SK-N-SH (cell line): ENCODE data around the gene MILR1. TPM values are rescaled to one million over a fixed set of nuclear protein-coding genes. Genes with fewer than 3 reads are reported as not detected.
A peak's percentile ranks its signal among the peaks of the same experiment; 100 is the strongest.

Experiments
- CTCF ChIA-PET: fragments of 300-600, 350-600 bp; formaldehyde crosslinking; extraction: SDS; loops from one replicate; lab custom pipeline; 2021; lab: Yijun Ruan, JAX
- POLR2A ChIA-PET: fragments of 350-600 bp; sonication (Branson Sonifier 250); formaldehyde crosslinking; extraction: SDS; loops from one replicate; lab custom pipeline; 2020; ENCODE audit warnings: antibody characterized with exemption, inconsistent platforms; lab: Yijun Ruan, JAX
- DNase-seq: peaks from one replicate; pipeline ENCODE4 v3.0.0; 2012
- H2AFZ ChIP-seq: fragments of 200-600 bp; sonication (generic); 2 replicates; pipeline ENCODE4 v1.8.1; 2016; ENCODE audit warnings: antibody characterized with exemption, mild to moderate bottlenecking, low read depth
- H3F3A ChIP-seq: fragments of 200-600 bp; sonication (generic); replicated peaks from 2 replicates; pipeline ENCODE3; 2016; ENCODE audit warnings: antibody characterized with exemption, mild to moderate bottlenecking; ENCODE audit not compliant: insufficient read depth
- H3K27ac ChIP-seq, 2 experiments: fragments of 200-500 bp in 1 of 2; fragments of 200-600 bp in 1 of 2; sonication (Bioruptor generic) in 1 of 2; sonication (generic), shearing (Covaris generic) in 1 of 2; 2 replicates each; pipeline versions ENCODE4 v1.5.1 to v1.6.1; 2014 to 2016; ENCODE audit warnings: low read depth in 2 of 2, inconsistent platforms in 1 of 2, low read length in 1 of 2, mild to moderate bottlenecking in 1 of 2, mixed read lengths in 1 of 2
- H3K27me3 ChIP-seq: fragments of 200-600 bp; sonication (generic), shearing (Covaris generic); 2 replicates; pipeline ENCODE4 v1.6.1; 2016; ENCODE audit warnings: mixed run types; ENCODE audit not compliant: insufficient read depth
- H3K36me3 ChIP-seq, 2 experiments: fragments of 200-500 bp in 1 of 2; fragments of 200-600 bp in 1 of 2; sonication (Bioruptor generic) in 1 of 2; sonication (generic) in 1 of 2; replicated peaks in 1 of 2; 2 replicates each; pipeline versions ENCODE3 to v1.5.1; 2014 to 2016; ENCODE audit warnings: low read length in 1 of 2, mild to moderate bottlenecking in 1 of 2; ENCODE audit not compliant: insufficient read depth in 2 of 2, control insufficient read depth in 1 of 2
- H3K4me1 ChIP-seq, 2 experiments: fragments of 200-500 bp in 1 of 2; fragments of 200-600 bp in 1 of 2; sonication (Bioruptor generic) in 1 of 2; sonication (generic), shearing (Covaris generic) in 1 of 2; 2 replicates each; pipeline versions ENCODE4 v1.5.1 to v1.6.1; 2014 to 2016; ENCODE audit warnings: low read depth in 1 of 2, low read length in 1 of 2, mixed run types in 1 of 2; ENCODE audit not compliant: insufficient read depth in 2 of 2, control insufficient read depth in 1 of 2
- H3K4me2 ChIP-seq: fragments of 200-600 bp; sonication (generic), shearing (Covaris generic); 2 replicates; pipeline ENCODE4 v1.6.1; 2017; ENCODE audit warnings: mixed run types
- H3K4me3 ChIP-seq, 2 experiments: fragments of 200-500 bp in 1 of 2; fragments of 200-600 bp in 1 of 2; sonication (Bioruptor generic) in 1 of 2; sonication (generic), shearing (Covaris generic) in 1 of 2; 2 replicates each; pipeline versions ENCODE4 v1.5.1 to v1.8.1; 2014 to 2016; ENCODE audit warnings: low read depth in 2 of 2, inconsistent platforms in 1 of 2, low read length in 1 of 2, mild to moderate bottlenecking in 1 of 2, mixed read lengths in 1 of 2, moderate library complexity in 1 of 2
- H3K79me2 ChIP-seq: fragments of 200-600 bp; sonication (generic); 2 replicates; pipeline ENCODE4 v1.8.1; 2017; ENCODE audit warnings: mild to moderate bottlenecking; ENCODE audit not compliant: insufficient read depth
- H3K9ac ChIP-seq: fragments of 200-600 bp; sonication (generic); 2 replicates; pipeline ENCODE4 v1.6.1; 2017; ENCODE audit warnings: mixed run types
- H3K9me2 ChIP-seq: fragments of 200-600 bp; sonication (generic); 2 replicates; pipeline ENCODE4 v1.6.1; 2017; ENCODE audit warnings: mixed run types
- H3K9me3 ChIP-seq: fragments of 200-600 bp; sonication (generic); 2 replicates; pipeline ENCODE4 v1.6.1; 2017; ENCODE audit warnings: mixed run types, mild to moderate bottlenecking, moderate library complexity
- H4K20me1 ChIP-seq: fragments of 200-600 bp; sonication (generic); 2 replicates; pipeline ENCODE4 v1.6.1; 2017; ENCODE audit warnings: mild to moderate bottlenecking, mixed run types; ENCODE audit not compliant: insufficient read depth
- CHD2 ChIP-seq: fragments of 150-350 bp; IDR thresholded peaks from 2 replicates; pipeline ENCODE4 v1.6.1; 2018; ENCODE audit warnings: low read length; ENCODE audit not compliant: partially characterized antibody
- ELF1 ChIP-seq: IDR thresholded peaks from 2 replicates; pipeline ENCODE4 v1.4.0; 2012
- EZH2phosphoT487 ChIP-seq: fragments of 200-600 bp; sonication (generic); IDR thresholded peaks from 2 replicates; pipeline ENCODE4 v1.6.1; 2017; ENCODE audit warnings: low read depth, mixed run types, mild to moderate bottlenecking, antibody characterized with exemption, moderate library complexity, borderline replicate concordance
- FOXJ3 ChIP-seq: sonication (generic); formaldehyde crosslinking; IDR thresholded peaks from 2 replicates; pipeline ENCODE4 v1.5.1; 2020; ENCODE audit warnings: mild to moderate bottlenecking, missing genetic modification reagents
- GABPA ChIP-seq: IDR thresholded peaks from 2 replicates; pipeline ENCODE4 v1.4.0; 2012; ENCODE audit warnings: low read depth, mild to moderate bottlenecking
- JUND ChIP-seq: IDR thresholded peaks from 2 replicates; pipeline ENCODE4 v1.4.0; 2012
- MAX ChIP-seq: IDR thresholded peaks from 2 replicates; pipeline ENCODE4 v1.4.0; 2012; ENCODE audit warnings: low read depth
- MEF2A ChIP-seq: IDR thresholded peaks from 2 replicates; pipeline ENCODE4 v1.4.0; 2012; ENCODE audit warnings: low read depth, borderline replicate concordance
- MXI1 ChIP-seq: IDR thresholded peaks from 2 replicates; pipeline ENCODE4 v1.6.1; 2012; ENCODE audit warnings: mild to moderate bottlenecking, low read depth, low read length, improper control_type of control experiment
- NFIC ChIP-seq: IDR thresholded peaks from 2 replicates; pipeline ENCODE4 v1.4.0; 2012; ENCODE audit warnings: borderline replicate concordance
- RAD21 ChIP-seq: IDR thresholded peaks from 2 replicates; pipeline ENCODE4 v1.6.1; 2012; ENCODE audit warnings: mild to moderate bottlenecking, low read length
- RCOR1 ChIP-seq: fragments of 150-350 bp; IDR thresholded peaks from 2 replicates; pipeline ENCODE4 v1.6.1; 2017; ENCODE audit warnings: antibody characterized with exemption, low read length
- RFX5 ChIP-seq: IDR thresholded peaks from 2 replicates; pipeline ENCODE4 v1.6.1; 2012; ENCODE audit warnings: mild to moderate bottlenecking, improper control_type of control experiment, low read length
- RXRA ChIP-seq: IDR thresholded peaks from 2 replicates; pipeline ENCODE4 v1.4.0; 2012; ENCODE audit warnings: low read depth, mild to moderate bottlenecking, borderline replicate concordance
- SIN3A ChIP-seq: IDR thresholded peaks from 2 replicates; pipeline ENCODE4 v1.6.1; 2012; ENCODE audit warnings: low read depth, mild to moderate bottlenecking, low read length, moderate library complexity, borderline replicate concordance
- SMC3 ChIP-seq: IDR thresholded peaks from 2 replicates; pipeline ENCODE4 v1.6.1; 2012; ENCODE audit warnings: low read depth, low read length, improper control_type of control experiment
- TAF1 ChIP-seq: IDR thresholded peaks from 2 replicates; pipeline ENCODE4 v1.6.1; 2012; ENCODE audit warnings: low read depth, mild to moderate bottlenecking, low read length, moderate library complexity, borderline replicate concordance
- TCF12 ChIP-seq: IDR thresholded peaks from 2 replicates; pipeline ENCODE4 v1.4.0; 2012
- USF2 ChIP-seq: fragments of 150-350 bp; IDR thresholded peaks from 2 replicates; pipeline ENCODE4 v1.6.1; 2017; ENCODE audit warnings: antibody characterized with exemption, low read length, low read depth, borderline replicate concordance
- ZBTB33 ChIP-seq: IDR thresholded peaks from 2 replicates; pipeline ENCODE4 v1.4.0; 2012; ENCODE audit warnings: low read depth, borderline replicate concordance
- WGBS: methylation state at CpG from one replicate; pipeline ENCODE4 v1.1.6; 2017; ENCODE audit warnings: low lambda C conversion rate; 5-methylcytosine and 5-hydroxymethylcytosine counted together
- polyA plus RNA-seq, 3 experiments: library from polyadenylated mRNA; depleted of rRNA; stranded (reverse); fragments of >200 nt; gene quantifications; 2 replicates each; pipeline ENCODE4 v1.2.3, GENCODE V29; 2012
- TF ChIP-seq, protein P1 (sequence below): IDR thresholded peaks from 2 replicates; pipeline ENCODE4 v1.6.1; 2012; ENCODE audit warnings: mild to moderate bottlenecking, low read depth, low read length, moderate library complexity
- TF ChIP-seq, protein P2 (sequence below): fragments of 150-350 bp; IDR thresholded peaks from 2 replicates; pipeline ENCODE4 v1.6.1; 2016; ENCODE audit warnings: mild to moderate bottlenecking, low read depth, low read length
- TF ChIP-seq, protein P3 (sequence below): IDR thresholded peaks from 2 replicates; pipeline ENCODE4 v1.4.0; 2012; ENCODE audit warnings: low read depth, borderline replicate concordance

MILR1 gene
- polyA plus RNA-seq, 1 of the 3 experiments (the other 2 are of a cell fraction), result 4.9 TPM

GRCh38 chr17:64506201-64506575, 57.3 kb downstream of the MILR1 start, which contains the start of gene DDX5:
Gene DDX5, minus strand, starts transcription at chr17:64506289. Its CDS starts 170 bp downstream, at chr17:64506119.
- 1% methylated on average over 31 of the region's 31 CpGs for WGBS
- peak within 1 kb of the TSS; percentile 56; the same call in 1 of the 2 replicates for H2AFZ ChIP-seq
- H3K4me2 ChIP-seq, result peak within 1 kb of the TSS; percentile 86
- H3K9ac ChIP-seq, result peak within 1 kb of the TSS; percentile 100
- peaks cover 26 to 34% of the 10 kb centered on the region in 2 experiments for H3K4me1 ChIP-seq
- H3K9me2 ChIP-seq, result no peaks in the 10 kb centered on the region
- POLR2A ChIA-PET, result interaction anchor here (0.6 to 4.1 kb wide), 20 partner anchors 9 to 679 kb away, joined by 3 to 140 read pairs (median 6); partner anchors contain the start of genes FTSJ3, POLG2, PSMC5 and SMARCD2
- H3F3A ChIP-seq, result peaks cover 47% of the 10 kb centered on the region
- H3K4me3 ChIP-seq, result peak within 1 kb of the TSS; percentile 74 to 96
- peak; percentile 97 for DNase-seq
- H3K9me3 ChIP-seq, result no peaks in the 10 kb centered on the region
- peaks cover 65 to 67% of the 10 kb centered on the region in 2 experiments for H3K36me3 ChIP-seq
- H3K79me2 ChIP-seq, result peaks cover 93% of the 10 kb centered on the region
- H3K27ac ChIP-seq, result peak within 1 kb of the TSS; percentile 98 to 100
- peaks cover 69% of the 10 kb centered on the region for H4K20me1 ChIP-seq
- CTCF ChIA-PET, result interaction anchor here (1.0 to 13.6 kb wide), 9 partner anchors 9 to 231 kb away, joined by 3 to 122 read pairs (median 8); partner anchors contain the start of gene POLG2
- H3K27me3 ChIP-seq, result no peaks in the 10 kb centered on the region
- TF ChIP-seq, protein P1, sequence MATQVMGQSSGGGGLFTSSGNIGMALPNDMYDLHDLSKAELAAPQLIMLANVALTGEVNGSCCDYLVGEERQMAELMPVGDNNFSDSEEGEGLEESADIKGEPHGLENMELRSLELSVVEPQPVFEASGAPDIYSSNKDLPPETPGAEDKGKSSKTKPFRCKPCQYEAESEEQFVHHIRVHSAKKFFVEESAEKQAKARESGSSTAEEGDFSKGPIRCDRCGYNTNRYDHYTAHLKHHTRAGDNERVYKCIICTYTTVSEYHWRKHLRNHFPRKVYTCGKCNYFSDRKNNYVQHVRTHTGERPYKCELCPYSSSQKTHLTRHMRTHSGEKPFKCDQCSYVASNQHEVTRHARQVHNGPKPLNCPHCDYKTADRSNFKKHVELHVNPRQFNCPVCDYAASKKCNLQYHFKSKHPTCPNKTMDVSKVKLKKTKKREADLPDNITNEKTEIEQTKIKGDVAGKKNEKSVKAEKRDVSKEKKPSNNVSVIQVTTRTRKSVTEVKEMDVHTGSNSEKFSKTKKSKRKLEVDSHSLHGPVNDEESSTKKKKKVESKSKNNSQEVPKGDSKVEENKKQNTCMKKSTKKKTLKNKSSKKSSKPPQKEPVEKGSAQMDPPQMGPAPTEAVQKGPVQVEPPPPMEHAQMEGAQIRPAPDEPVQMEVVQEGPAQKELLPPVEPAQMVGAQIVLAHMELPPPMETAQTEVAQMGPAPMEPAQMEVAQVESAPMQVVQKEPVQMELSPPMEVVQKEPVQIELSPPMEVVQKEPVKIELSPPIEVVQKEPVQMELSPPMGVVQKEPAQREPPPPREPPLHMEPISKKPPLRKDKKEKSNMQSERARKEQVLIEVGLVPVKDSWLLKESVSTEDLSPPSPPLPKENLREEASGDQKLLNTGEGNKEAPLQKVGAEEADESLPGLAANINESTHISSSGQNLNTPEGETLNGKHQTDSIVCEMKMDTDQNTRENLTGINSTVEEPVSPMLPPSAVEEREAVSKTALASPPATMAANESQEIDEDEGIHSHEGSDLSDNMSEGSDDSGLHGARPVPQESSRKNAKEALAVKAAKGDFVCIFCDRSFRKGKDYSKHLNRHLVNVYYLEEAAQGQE, result peak; percentile 86
- TF ChIP-seq SIN3A (peak; percentile 99), TCF12 (no peak), EZH2phosphoT487 (no peak), USF2 (no peak), MEF2A (no peak), RXRA (no peak), MAX (no peak), CHD2 (peak; percentile 84), GABPA (no peak; the same call in 1 of the 2 replicates), RFX5 (no peak), NFIC (peak; percentile 39), ZBTB33 (no peak), SMC3 (no peak), TAF1 (peak; percentile 100), RAD21 (no peak), ELF1 (peak; percentile 58; the same call in 1 of the 2 replicates), JUND (no peak; the same call in 1 of the 2 replicates), FOXJ3 (CRISPR knock-in tag) (no peak), RCOR1 (peak; percentile 6; the same call in 1 of the 2 replicates), MXI1 (peak; percentile 41; the same call in 1 of the 2 replicates)
- TF ChIP-seq, protein P2, sequence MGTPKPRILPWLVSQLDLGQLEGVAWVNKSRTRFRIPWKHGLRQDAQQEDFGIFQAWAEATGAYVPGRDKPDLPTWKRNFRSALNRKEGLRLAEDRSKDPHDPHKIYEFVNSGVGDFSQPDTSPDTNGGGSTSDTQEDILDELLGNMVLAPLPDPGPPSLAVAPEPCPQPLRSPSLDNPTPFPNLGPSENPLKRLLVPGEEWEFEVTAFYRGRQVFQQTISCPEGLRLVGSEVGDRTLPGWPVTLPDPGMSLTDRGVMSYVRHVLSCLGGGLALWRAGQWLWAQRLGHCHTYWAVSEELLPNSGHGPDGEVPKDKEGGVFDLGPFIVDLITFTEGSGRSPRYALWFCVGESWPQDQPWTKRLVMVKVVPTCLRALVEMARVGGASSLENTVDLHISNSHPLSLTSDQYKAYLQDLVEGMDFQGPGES, result no peak
- TF ChIP-seq, protein P3, sequence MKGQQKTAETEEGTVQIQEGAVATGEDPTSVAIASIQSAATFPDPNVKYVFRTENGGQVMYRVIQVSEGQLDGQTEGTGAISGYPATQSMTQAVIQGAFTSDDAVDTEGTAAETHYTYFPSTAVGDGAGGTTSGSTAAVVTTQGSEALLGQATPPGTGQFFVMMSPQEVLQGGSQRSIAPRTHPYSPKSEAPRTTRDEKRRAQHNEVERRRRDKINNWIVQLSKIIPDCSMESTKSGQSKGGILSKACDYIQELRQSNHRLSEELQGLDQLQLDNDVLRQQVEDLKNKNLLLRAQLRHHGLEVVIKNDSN, result no peak
